Spleen (tissue), 7 donors: ENCODE measurements around the gene SEC61A1.

Experiments
- CTCF ChIP-seq, 11 experiments: fragments of 200-600 bp in 7 of 11; fragments of 450-650 bp in 4 of 11; sonication (generic) in 4 of 11; IDR thresholded peaks in 8 of 11; conservative IDR thresholded peaks in 3 of 11; 1 replicate in 7 of 11; 2 replicates in 4 of 11; pipeline versions ENCODE4 v1.4.0 to v1.8.0; 2016 to 2021; ENCODE audit warnings: antibody characterized with exemption in 11 of 11, inconsistent platforms in 4 of 11, mild to moderate bottlenecking in 1 of 11
- POLR2A ChIP-seq, 3 donors: fragments of 450-650 bp; IDR thresholded peaks; one replicate each; pipeline ENCODE4 v1.5.1; 2017; ENCODE audit warnings: antibody characterized with exemption in 3 of 3, mild to moderate bottlenecking in 1 of 3
- POLR2AphosphoS5 ChIP-seq, 3 donors: sonication (generic); formaldehyde crosslinking; IDR thresholded peaks; one replicate each; pipeline ENCODE4 v1.5.1; 2017; ENCODE audit warnings: antibody characterized with exemption in 3 of 3
- donor health status: DM: no; HTN: no; CAD: no; lungs with moderate emphysema.
- donor health status: DM: no; HTN: no; CAD: no.
- donor health status: DM: no; HTN: no; CAD: no.

- TF ChIP-seq CTCF (IDR thresholded peaks at IDR 0.05 in 8 of 11, conservative IDR thresholded peaks at IDR 0.05 in 3 of 11) (no peak), POLR2A (IDR thresholded peaks at IDR 0.05) (no peak), POLR2AphosphoS5 (IDR thresholded peaks at IDR 0.05) (no peak)
Measured at GRCh38 chr3:128040041-128040440, 12.2 kb upstream of the SEC61A1 start.
